ENCODE measurements around the gene KRTAP2-4.

- TF ChIP-seq ATF2 (CRISPR knock-in tag; IDR thresholded peaks at IDR 0.05) = no peak
- TF ChIP-seq CC2D1A (CRISPR knock-in tag; IDR thresholded peaks at IDR 0.05) = no peak
These were observed 11.1 kb upstream of the KRTAP2-4 start for GRCh38 chr17:41076788-41077187.

Data from HepG2 (cell line).